Keratinocyte (primary cell): ENCODE results near the gene THBS4. TPM values are rescaled to one million over a fixed set of nuclear protein-coding genes. Genes with fewer than 3 reads are reported as not detected.

Experiments used
- DNase-seq: peaks from one replicate; pipeline ENCODE4 v3.0.0-alpha.2; 2011; ENCODE audit warnings: low read depth, missing footprints, low spot score
- FAIRE-seq: peaks from 2 replicates; lab custom pipeline; 2011; peaks lifted over from hg19 to GRCh38; lab: Jason Lieb, UNC
- H2AFZ ChIP-seq: 2 replicates; pipeline ENCODE4 v1.6.0; 2012; ENCODE audit warnings: low read length, control low read depth, inconsistent platforms; ENCODE audit not compliant: control insufficient read depth
- H3K27ac ChIP-seq: 2 replicates; pipeline ENCODE4 v1.5.1; 2011; ENCODE audit warnings: low read length; ENCODE audit not compliant: control insufficient read depth, insufficient read depth
- H3K27me3 ChIP-seq: 3 replicates; pipeline ENCODE4 v1.6.0; 2011; ENCODE audit warnings: low read length; ENCODE audit not compliant: control insufficient read depth, insufficient read depth; ENCODE audit errors: extremely low read depth
- H3K36me3 ChIP-seq, 2 experiments: 2 replicates in 1 of 2; 3 replicates in 1 of 2; pipeline ENCODE4 v1.5.1; 2011; ENCODE audit warnings: low read length in 2 of 2, mild to moderate bottlenecking in 1 of 2; ENCODE audit not compliant: control insufficient read depth in 2 of 2, insufficient read depth in 2 of 2; ENCODE audit errors: extremely low read depth in 1 of 2
- H3K4me1 ChIP-seq: 3 replicates; pipeline ENCODE4 v1.5.1; 2011; ENCODE audit warnings: low read length; ENCODE audit not compliant: control insufficient read depth, insufficient read depth; ENCODE audit errors: extremely low read depth
- H3K4me2 ChIP-seq: 3 replicates; pipeline ENCODE4 v1.6.0; 2011; ENCODE audit warnings: low read depth, low read length; ENCODE audit not compliant: control insufficient read depth, insufficient read depth; ENCODE audit errors: extremely low read depth
- H3K4me3 ChIP-seq, 3 experiments: fragments of 200-600 bp in 1 of 3; sonication (generic) in 1 of 3; 2 replicates in 2 of 3; 3 replicates in 1 of 3; pipeline ENCODE4 v1.5.1; 2011 to 2016; ENCODE audit warnings: low read length in 3 of 3, mild to moderate bottlenecking in 3 of 3, control low read depth in 2 of 3, inconsistent platforms in 1 of 3, low read depth in 1 of 3, mixed read lengths in 1 of 3, mixed run types in 1 of 3, moderate library complexity in 1 of 3; ENCODE audit not compliant: control insufficient read depth in 2 of 3, insufficient read depth in 2 of 3; ENCODE audit errors: extremely low read depth in 1 of 3
- H3K79me2 ChIP-seq: 2 replicates; pipeline ENCODE4 v1.6.0; 2012; ENCODE audit warnings: low read length; ENCODE audit not compliant: control insufficient read depth, insufficient read depth
- H3K9ac ChIP-seq: 3 replicates; pipeline ENCODE4 v1.6.0; 2011; ENCODE audit warnings: low read length; ENCODE audit not compliant: control insufficient read depth, insufficient read depth; ENCODE audit errors: extremely low read depth
- H3K9me1 ChIP-seq: 3 replicates; pipeline ENCODE4 v1.6.0; 2011; ENCODE audit warnings: low read length; ENCODE audit not compliant: control insufficient read depth, insufficient read depth; ENCODE audit errors: extremely low read depth
- H3K9me3 ChIP-seq: 2 replicates; pipeline ENCODE4 v1.5.1; 2012; ENCODE audit warnings: low read depth, low read length; ENCODE audit not compliant: control insufficient read depth
- H4K20me1 ChIP-seq: 3 replicates; pipeline ENCODE4 v1.6.0; 2011; ENCODE audit warnings: low read length; ENCODE audit not compliant: control insufficient read depth, insufficient read depth; ENCODE audit errors: extremely low read depth
- CTCF ChIP-seq, 3 experiments: IDR thresholded peaks in 1 of 3; conservative IDR thresholded peaks in 1 of 3; optimal IDR thresholded peaks in 1 of 3; 2 replicates in 2 of 3; 3 replicates in 1 of 3; pipeline versions ENCODE3 to v1.5.1; 2011; ENCODE audit warnings: low read length in 3 of 3, mild to moderate bottlenecking in 3 of 3, moderate library complexity in 2 of 3, control low read depth in 1 of 3, inconsistent platforms in 1 of 3; ENCODE audit not compliant: insufficient read depth in 2 of 3; ENCODE audit errors: extremely low read depth in 1 of 3
- EZH2 ChIP-seq: IDR thresholded peaks from one replicate; pipeline ENCODE4 v1.6.1; 2012; ENCODE audit warnings: inconsistent platforms, mild to moderate bottlenecking, low read length, moderate library complexity
- dilution Hi-C: fragments of 300-500 bp; cut with MboI; formaldehyde crosslinking; loops from one replicate; pipeline ENCODE4 v1.7.0; 2020; ENCODE audit warnings: low sequenced_read_pairs; ENCODE audit not compliant: extremely low pct_ligation_motif_present
- polyA plus RNA-seq, 5 experiments: library from polyadenylated mRNA; depleted of rRNA in 3 of 5; stranded (reverse) in 3 of 5; stranded (forward) in 1 of 5; unstranded in 1 of 5; fragments of >200 nt; gene quantifications; 1 replicate in 1 of 5; 2 replicates in 3 of 5; 3 replicates in 1 of 5; pipeline versions ENCODE4 v1.2.1 to v1.2.3, GENCODE V29; 2011 to 2012; ENCODE audit warnings: missing spikeins in 2 of 5, low read depth in 1 of 5, low replicate concordance in 1 of 5

Gene THBS4
- polyA plus RNA-seq, 1 donor (not counting 4 experiments of a cell fraction or from before 2014, with no cell fraction given): 0.47 TPM

GRCh38 chr5:79992891-79993657 lies 42.1 kb upstream of the THBS4 start:
- H2AFZ ChIP-seq: no peak overlapping the region
- no peak overlapping the region for H3K4me2 ChIP-seq
- H3K9ac ChIP-seq: no peak overlapping the region
- H3K4me3 ChIP-seq: no peak overlapping the region
- TF ChIP-seq CTCF (optimal IDR thresholded peaks at IDR 0.05 in 1 of 3, IDR thresholded peaks at IDR 0.05 in 1 of 3, conservative IDR thresholded peaks at IDR 0.05 in 1 of 3; ENCODE audit: extremely low read depth in 1 of 3, insufficient read depth in 2 of 3, low read length in 3 of 3) (no peak), EZH2 (no peak)
- H3K4me1 ChIP-seq: peaks cover 13% of the 10 kb centered on the region
- peaks cover 2% of the 10 kb centered on the region for H3K9me1 ChIP-seq
- H3K79me2 ChIP-seq: peaks cover 9% of the 10 kb centered on the region
- H4K20me1 ChIP-seq: no peaks in the 10 kb centered on the region
- no peak overlapping the region for H3K27ac ChIP-seq
- FAIRE-seq: no peak
- H3K36me3 ChIP-seq: no peaks in the 10 kb centered on the region
- H3K27me3 ChIP-seq: no peaks in the 10 kb centered on the region
- no peak for DNase-seq
- dilution Hi-C loops: no loop called here
- no peaks in the 10 kb centered on the region for H3K9me3 ChIP-seq

- no peaks in the 10 kb centered on the region for H3K27me3 ChIP-seq
- dilution Hi-C loops: no loop called here
- no peak for DNase-seq
- no peak overlapping the region for H3K9ac ChIP-seq
- H3K4me2 ChIP-seq: no peak overlapping the region
- H2AFZ ChIP-seq: no peak overlapping the region
- no peak overlapping the region for H3K4me3 ChIP-seq
- no peak for FAIRE-seq
- H3K27ac ChIP-seq: no peak overlapping the region
- no peaks in the 10 kb centered on the region for H3K4me1 ChIP-seq
- H3K79me2 ChIP-seq: no peaks in the 10 kb centered on the region
- TF ChIP-seq CTCF (optimal IDR thresholded peaks at IDR 0.05 in 1 of 3, IDR thresholded peaks at IDR 0.05 in 1 of 3, conservative IDR thresholded peaks at IDR 0.05 in 1 of 3; ENCODE audit: extremely low read depth in 1 of 3, insufficient read depth in 2 of 3, low read length in 3 of 3): no peak
- H3K9me3 ChIP-seq: no peaks in the 10 kb centered on the region
- H3K9me1 ChIP-seq: no peaks in the 10 kb centered on the region
- H4K20me1 ChIP-seq: no peaks in the 10 kb centered on the region
- H3K36me3 ChIP-seq: no peaks in the 10 kb centered on the region
These were observed 35.4 kb upstream of the THBS4 start for GRCh38 chr5:79999722-80000121.
